Nucleus accumbens (tissue), 56 donors: ENCODE data around the gene GALK2.

ENCODE experiments used
- DNase-seq, 56 donors: peaks; one replicate each; lab custom pipeline; 2025; lab: John Stamatoyannopoulos, UW

GALK2 gene

GRCh38 chr15:49169880-49170597, at the start of gene GALK2:
Gene GALK2, plus strand, starts transcription at chr15:49170247. Its CDS starts 76 bp downstream, at chr15:49170323.
- DNase-seq, result peak in 55 of 56 donors; percentile 21 to 87 (median 71)

DNA sequence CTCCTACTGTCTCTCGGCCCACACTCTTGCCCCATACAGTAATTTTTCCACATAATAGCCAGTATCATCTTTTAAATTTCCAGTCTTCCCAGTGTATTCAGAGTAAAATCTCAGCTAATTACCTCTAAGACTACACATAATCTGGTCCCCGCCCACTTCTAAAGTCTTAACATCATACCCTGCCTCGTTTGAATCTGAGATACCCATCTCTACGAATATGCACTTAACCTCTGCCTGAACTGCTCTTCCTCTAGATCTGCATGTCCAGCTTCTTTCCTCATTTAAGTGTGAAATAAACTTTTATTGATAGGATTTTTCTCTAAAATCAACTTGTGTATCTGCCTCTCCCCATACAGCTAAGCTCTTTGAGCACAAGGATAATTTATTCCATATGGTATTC, 49.2 kb upstream of the GALK2 start:
- no peak for DNase-seq

GRCh38 chr15:49121901-49122300, 48.1 kb upstream of the GALK2 start:
- no peak for DNase-seq

DNA sequence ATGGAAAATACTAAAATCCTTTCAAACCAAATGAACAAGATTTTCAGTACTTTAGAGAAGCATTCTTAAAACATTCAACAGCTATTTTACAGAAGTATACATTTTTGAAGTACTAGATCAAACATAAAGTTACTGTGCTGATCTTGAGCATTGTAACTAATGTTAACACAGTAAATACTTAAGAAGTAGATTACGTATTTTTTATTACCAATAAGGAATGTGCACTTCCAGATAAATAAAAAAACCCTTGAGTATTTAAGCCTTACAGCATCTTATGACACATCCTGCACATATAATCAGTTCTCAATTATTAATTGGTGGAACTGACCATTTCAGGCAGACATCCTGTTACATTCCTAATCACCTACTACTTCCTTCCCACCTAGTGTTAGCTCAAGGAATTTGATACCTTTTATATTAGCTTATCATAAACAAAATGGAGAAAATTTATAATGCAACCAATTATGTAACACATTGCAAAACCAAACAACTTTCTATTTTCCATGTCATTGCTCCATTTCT, 47.4 kb upstream of the GALK2 start:
- no peak for DNase-seq

- no peak for DNase-seq
Observed at GRCh38 chr15:49124371-49124770, 45.7 kb upstream of the GALK2 start.

- no peak for DNase-seq
Observed at GRCh38 chr15:49131403-49131802, 38.6 kb upstream of the GALK2 start.

DNA sequence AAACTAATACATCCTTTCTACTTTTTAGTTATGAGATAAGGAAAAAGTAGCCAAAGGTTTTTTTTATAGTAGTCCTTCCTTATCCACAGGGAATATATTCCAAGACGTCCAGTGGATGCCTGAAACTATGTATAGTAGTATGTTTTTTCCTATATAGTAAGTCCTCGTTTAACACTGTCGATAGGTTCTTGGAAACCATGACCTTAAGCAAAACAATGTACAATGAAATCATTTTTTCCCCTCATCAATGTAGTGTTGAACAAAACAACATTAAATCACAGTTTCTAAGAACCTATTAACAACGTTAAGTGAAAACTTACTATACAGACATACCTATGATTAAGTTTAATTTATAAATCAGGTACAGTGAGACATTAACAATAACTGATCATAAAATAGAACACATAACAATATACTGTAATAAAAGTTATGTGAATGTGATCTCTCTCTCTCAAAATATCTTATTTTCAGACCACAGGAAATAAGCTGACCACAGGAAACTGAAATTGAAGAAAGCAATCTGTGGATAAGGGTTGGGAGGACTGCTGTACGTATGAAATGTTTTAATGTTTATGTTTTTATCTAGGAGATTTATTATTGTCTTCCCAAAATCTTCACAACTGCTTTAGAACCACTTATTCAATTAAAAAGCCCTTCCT, 35.2 kb upstream of the GALK2 start:
- DNase-seq, result no peak

GRCh38 chr15:49135342-49135857, 34.6 kb upstream of the GALK2 start:
- DNase-seq, result no peak

- no peak for DNase-seq
Observed at GRCh38 chr15:49135911-49136310, 34.1 kb upstream of the GALK2 start.

DNA sequence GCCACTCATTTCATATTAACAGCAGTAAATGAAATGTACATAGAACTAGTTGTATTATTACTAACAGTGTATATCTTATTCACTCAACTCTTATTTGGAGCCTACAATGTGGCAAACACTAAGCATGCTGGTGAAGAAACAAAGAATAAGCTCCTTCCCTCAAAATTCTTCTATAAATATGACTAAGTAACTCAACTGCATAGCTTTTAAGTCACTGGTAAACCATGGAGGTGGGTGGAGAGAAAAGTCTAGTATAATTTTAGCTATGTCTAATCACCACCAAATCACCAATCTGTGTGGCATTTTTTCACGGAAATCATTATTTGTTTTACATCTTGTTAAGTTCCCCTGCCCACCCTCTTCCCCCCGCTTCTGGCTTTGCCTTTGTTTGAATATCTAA, 32.2 kb upstream of the GALK2 start:
- no peak for DNase-seq

GRCh38 chr15:49145651-49146609, 24.1 kb upstream of the GALK2 start:
- DNase-seq, result peak in 22 of 56 donors; percentile 0 to 69 (median 9)

- DNase-seq, result no peak
Observed at GRCh38 chr15:49148298-49148697, 21.7 kb upstream of the GALK2 start.

DNA sequence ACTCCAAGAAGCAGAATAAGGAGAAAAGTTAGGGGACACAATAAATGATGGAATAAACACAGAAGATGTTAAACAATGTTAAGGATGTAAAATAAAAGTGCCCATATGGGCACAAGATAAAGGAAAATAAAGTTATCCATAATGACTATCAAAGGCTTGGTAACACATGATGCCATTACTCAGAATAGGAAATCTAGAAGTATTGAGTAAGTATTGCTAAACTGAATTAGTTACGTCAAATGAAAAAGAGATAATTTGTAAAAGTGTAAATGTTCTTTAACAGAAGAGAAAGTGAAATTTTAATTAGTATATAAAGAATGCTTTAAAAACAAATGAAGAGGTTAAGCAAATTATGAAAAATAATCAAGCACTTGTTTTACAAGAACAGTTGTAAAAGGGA, 21.3 kb upstream of the GALK2 start:
- no peak for DNase-seq

- DNase-seq, result no peak
Observed at GRCh38 chr15:49151831-49152230, 18.2 kb upstream of the GALK2 start.

GRCh38 chr15:49152552-49153312, 17.3 kb upstream of the GALK2 start:
- DNase-seq, result no peak

GRCh38 chr15:49154359-49154758, 15.7 kb upstream of the GALK2 start:
- no peak for DNase-seq

DNA sequence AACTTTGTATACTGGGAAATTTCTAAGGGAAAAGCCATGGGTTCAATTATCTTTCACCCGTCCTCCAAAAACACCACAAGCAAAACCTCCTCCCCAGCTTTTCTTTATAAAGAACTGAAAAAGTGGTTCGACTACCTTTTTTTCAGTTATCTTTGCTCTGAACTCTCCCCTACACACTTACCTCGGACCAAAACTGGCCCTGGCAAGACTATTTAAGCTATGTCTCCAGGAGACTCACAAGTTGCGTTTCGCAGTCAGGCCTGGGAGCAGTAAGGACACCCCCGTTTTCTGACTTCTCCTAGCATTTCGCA, 15.3 kb upstream of the GALK2 start:
- DNase-seq, result peak in 1 of 56 donors; percentile 64

DNA sequence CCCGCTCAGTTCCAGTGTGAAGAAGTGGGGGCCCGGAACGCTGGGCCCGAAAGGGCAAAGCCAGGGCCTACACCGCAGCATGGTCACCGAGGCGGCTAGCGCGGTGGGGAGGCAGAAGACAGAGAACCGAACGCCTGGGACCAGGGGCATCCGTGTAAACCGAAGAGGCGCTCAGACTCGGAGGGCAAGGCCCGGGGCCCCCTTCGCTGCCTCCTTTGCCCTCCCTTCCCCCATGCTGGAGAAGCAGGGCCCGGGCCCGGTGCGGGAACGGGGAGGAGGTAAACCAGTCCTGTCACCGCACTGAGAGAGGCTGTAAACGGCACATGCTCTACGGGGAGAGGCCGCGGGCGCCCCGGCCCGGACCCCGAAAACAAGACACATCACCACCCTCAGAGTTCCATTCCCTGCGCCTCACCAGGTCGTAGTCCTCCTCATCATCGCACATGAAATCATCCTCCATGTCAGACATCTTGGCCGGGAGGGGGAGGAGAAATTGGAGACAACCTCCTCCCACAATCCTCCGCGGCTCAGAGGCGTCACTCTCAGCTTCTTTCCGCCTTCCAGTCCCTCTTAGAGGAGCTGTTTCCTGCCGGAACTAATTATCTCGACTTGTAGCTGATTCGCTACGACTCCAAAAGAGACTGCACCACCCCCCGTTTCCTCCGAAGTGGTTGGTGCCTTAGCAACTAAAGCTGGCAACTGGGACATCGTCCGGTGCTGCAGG, 14.8 kb upstream of the GALK2 start, which contains the start of gene COPS2:
COPS2 (minus strand) TSS at position 490 of the 724 bp plus-strand sequence; CDS start at position 469, 21 bp downstream.
- DNase-seq, result peak; percentile 58 to 98 (median 94)
